PFSK-1 (cell line): ENCODE data around the gene WIZ.

Source experiments
- FOXP2 ChIP-seq: optimal IDR thresholded peaks from 2 replicates; pipeline ENCODE3; 2011; ENCODE audit warnings: borderline replicate concordance, control low read depth, inconsistent platforms; ENCODE audit not compliant: insufficient read depth; ENCODE audit errors: extremely low read length, extremely low read depth
- POLR2AphosphoS5 ChIP-seq: IDR thresholded peaks from 2 replicates; pipeline ENCODE4 v1.6.1; 2012; ENCODE audit warnings: low read depth, mild to moderate bottlenecking, control low read depth, low read length, moderate library complexity
- SIN3A ChIP-seq: IDR thresholded peaks from 2 replicates; pipeline ENCODE4 v1.6.1; 2012; ENCODE audit warnings: mild to moderate bottlenecking, low read length, moderate library complexity, borderline replicate concordance; ENCODE audit not compliant: insufficient read depth
- TAF1 ChIP-seq: IDR thresholded peaks from 2 replicates; pipeline ENCODE4 v1.6.1; 2012; ENCODE audit warnings: low read length, control low read depth, borderline replicate concordance; ENCODE audit not compliant: insufficient read depth
- TF ChIP-seq, protein P1 (sequence below), 2 experiments: IDR thresholded peaks; 2 replicates each; pipeline versions ENCODE4 v1.6.1 to v1.8.0; 2011 to 2012; ENCODE audit warnings: low read depth in 2 of 2, low read length in 2 of 2, control low read depth in 1 of 2, inconsistent platforms in 1 of 2, mild to moderate bottlenecking in 1 of 2, moderate library complexity in 1 of 2; ENCODE audit not compliant: insufficient read depth in 1 of 2

The WIZ gene

DNA sequence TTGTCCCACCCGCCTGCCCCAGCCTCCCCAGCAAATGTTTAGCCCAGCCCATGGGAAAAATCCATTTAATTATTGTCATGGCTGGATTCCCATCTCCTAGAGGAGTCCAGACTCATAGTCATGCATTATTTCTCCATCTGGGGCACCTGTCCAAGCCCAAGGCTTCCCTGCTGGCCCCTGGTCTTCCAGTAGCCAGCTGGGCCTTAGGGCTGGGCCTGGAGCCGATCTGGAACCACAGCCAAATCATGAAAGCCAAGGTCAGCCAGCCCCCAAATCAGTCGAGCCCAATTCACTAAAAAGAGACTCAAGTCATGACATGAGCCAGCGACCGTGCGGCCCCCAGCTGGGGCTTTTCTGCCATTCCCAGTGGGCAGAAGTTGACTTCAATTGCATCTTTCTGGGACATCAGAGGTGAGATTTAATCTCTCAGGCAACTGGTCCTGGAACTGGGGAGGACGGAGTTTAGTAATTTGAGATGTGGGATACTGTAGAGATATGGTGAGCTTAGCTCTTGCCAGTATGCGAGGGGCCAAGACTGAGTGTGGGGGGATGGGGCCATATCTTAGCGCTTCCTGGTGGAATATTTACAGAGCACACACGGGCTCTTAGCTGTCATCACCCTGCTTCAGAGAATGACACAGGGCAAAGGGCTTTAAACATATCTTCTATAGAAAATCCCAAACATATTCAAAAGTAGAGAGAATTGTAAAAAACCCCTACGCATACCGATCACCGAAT is 38.9 kb upstream of the WIZ start:
- TF ChIP-seq POLR2AphosphoS5: no peak
- TF ChIP-seq SIN3A: no peak
- TF ChIP-seq, protein P1, sequence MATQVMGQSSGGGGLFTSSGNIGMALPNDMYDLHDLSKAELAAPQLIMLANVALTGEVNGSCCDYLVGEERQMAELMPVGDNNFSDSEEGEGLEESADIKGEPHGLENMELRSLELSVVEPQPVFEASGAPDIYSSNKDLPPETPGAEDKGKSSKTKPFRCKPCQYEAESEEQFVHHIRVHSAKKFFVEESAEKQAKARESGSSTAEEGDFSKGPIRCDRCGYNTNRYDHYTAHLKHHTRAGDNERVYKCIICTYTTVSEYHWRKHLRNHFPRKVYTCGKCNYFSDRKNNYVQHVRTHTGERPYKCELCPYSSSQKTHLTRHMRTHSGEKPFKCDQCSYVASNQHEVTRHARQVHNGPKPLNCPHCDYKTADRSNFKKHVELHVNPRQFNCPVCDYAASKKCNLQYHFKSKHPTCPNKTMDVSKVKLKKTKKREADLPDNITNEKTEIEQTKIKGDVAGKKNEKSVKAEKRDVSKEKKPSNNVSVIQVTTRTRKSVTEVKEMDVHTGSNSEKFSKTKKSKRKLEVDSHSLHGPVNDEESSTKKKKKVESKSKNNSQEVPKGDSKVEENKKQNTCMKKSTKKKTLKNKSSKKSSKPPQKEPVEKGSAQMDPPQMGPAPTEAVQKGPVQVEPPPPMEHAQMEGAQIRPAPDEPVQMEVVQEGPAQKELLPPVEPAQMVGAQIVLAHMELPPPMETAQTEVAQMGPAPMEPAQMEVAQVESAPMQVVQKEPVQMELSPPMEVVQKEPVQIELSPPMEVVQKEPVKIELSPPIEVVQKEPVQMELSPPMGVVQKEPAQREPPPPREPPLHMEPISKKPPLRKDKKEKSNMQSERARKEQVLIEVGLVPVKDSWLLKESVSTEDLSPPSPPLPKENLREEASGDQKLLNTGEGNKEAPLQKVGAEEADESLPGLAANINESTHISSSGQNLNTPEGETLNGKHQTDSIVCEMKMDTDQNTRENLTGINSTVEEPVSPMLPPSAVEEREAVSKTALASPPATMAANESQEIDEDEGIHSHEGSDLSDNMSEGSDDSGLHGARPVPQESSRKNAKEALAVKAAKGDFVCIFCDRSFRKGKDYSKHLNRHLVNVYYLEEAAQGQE (IDR thresholded peaks at IDR 0.05; ENCODE audit: insufficient read depth in 1 of 2, low read depth in 2 of 2, low read length in 2 of 2): no peak
- TF ChIP-seq FOXP2: no peak
- TF ChIP-seq TAF1: no peak

DNA sequence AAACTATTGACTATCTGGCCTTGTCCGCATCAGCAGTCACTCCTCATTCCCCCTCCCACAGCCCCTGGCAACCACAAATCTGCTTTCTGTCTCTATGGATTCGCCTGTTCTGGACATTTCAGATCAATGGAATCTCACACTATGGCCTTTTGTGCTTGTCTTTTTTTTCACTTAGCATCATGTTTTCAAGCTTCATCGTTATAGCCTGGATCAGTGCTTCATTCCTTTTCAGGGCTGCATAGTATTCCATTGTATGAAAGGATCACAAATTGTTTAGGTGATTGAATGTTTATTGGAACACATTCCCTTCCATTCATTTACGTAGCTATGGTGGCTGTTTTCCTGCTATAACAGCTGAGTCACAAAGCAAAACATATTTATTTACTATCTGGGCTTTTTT is 37.3 kb upstream of the WIZ start:
- no peak for TF ChIP-seq TAF1
- TF ChIP-seq SIN3A: no peak
- TF ChIP-seq POLR2AphosphoS5: no peak
- TF ChIP-seq, protein P1 (IDR thresholded peaks at IDR 0.05; ENCODE audit: insufficient read depth in 1 of 2, low read depth in 2 of 2, low read length in 2 of 2): no peak
- TF ChIP-seq FOXP2: no peak

DNA sequence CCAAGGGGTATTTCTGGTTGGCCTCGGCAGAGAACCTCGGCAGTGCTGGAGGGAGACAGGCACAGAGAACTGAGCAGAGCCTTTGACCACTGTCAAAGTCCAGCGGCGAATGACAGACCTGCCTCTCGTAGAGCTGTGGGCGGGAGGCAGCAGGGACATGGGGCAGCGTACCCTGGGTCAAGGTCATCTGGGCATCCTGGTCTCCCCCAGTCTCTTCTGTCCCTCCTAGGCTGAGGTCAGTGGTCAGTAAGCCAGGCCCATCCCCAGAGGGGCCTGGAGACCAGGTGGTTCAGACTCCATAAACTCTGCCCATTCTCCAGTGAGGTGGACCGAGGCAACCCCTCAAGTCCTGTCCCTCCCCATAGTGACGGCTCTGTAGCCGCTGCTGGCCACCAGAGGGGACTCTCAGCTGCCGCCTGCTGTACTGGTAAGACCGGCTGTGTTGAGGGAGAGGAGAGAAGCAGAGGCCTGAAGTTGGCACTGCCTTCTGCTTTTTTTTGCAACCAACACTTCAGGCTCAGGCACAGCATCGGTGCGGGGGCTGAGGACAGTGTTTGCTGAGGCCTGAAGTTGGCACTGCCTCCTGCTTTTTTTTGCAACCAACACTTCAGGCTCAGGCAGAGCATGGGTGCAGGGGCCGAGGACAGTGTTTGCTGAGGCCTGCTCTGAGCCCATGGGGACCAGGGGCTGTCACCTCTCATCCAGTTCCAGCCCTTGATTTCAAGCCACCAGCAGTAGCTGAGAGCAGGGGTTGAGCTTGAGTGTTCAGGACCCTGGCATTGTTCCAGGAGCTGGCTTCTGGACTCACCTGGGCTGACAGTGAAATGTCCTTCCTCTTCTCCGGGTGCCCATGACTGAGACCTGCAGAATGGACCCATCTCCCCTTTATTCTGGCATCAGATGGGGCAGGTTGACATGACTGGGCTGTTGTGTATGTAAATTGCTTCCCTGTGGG is 29.9 kb upstream of the WIZ start, which contains the start of gene PGLYRP2:
Gene PGLYRP2, minus strand, starts transcription at position 111 of the 955 bp plus-strand sequence. CDS start 130 bp downstream, outside the sequence.
- TF ChIP-seq TAF1 (no peak), FOXP2 (no peak), POLR2AphosphoS5 (no peak), SIN3A (no peak)
- TF ChIP-seq, protein P1 (IDR thresholded peaks at IDR 0.05; ENCODE audit: insufficient read depth in 1 of 2, low read depth in 2 of 2, low read length in 2 of 2): no peak

DNA sequence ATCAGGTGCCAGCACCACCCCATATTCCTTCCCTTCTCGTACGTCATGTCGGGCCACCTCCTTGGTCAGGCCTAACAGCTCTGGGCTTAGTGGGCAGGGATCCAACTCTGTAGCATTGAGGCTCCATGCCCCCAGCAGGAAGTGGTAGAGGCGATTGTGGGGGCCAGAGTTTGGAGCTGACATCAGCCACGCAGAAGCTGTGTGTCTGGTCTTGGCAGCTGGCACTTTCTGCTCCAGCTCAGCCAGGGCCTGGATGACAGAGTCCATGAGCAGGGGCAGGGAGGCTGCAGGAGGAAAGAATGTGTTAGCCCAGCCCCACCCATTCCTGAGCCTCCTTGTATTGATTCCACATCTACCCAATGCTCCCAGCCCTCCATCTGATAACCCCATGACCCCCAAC is 26.6 kb upstream of the WIZ start:
- TF ChIP-seq TAF1: no peak
- no peak for TF ChIP-seq POLR2AphosphoS5
- TF ChIP-seq, protein P1 (IDR thresholded peaks at IDR 0.05; ENCODE audit: insufficient read depth in 1 of 2, low read depth in 2 of 2, low read length in 2 of 2): no peak
- TF ChIP-seq FOXP2: no peak
- TF ChIP-seq SIN3A: no peak
